ENCODE measurements around the gene ATG2B.

The ATG2B gene

DNA sequence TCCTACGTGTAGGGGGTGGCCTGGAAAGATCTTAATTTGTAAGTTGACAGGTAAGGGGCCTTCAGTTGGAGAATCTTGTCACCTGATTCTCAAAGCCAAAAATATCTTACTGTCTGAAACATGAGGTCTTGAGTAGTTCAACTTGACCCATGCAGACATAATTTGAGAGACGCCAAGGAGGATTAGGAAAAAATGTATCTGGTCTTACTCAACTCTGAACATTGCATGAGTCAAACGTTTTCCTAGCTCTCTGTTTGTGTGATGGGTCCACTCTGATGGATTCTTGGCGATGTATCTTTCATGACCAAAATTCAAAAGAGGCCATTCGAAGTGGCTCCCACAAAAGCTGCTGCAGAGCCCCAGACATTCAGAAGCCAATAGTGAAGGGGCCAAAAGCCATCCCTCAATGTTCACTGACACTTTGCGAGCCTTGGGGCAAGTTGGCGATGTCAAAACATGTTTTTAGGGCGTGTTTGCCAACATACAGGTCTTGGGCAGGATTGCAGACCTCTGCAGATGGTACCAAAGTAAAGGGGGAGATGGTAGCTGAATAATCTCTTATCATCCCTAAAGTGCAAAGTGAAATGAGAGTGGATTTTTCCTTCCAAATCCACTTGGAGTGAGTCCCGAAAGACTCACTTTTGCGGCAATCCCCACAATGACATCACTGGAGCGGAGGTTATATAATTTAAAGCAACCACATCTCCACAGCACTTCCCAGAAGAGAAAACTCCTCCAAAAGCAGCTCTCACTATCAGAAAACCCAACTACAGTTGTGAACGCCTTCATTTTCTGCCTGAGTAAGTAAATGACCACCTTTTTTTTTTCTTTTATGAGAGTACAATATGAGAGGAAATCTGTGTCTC is 107.4 kb downstream of the ATG2B start, which contains the start of gene BDKRB1:
TSS of gene BDKRB1 (plus strand) at position 710 of the 866 bp plus-strand sequence. CDS start 7,473 bp downstream, outside the sequence.
- peak within 1 kb of the TSS; percentile 22 for H3K4me3 ChIP-seq (ENCODE audit: control insufficient read depth, low read depth, low read length)
- peak; percentile 89 for DNase-seq (ENCODE audit: low read depth)
- TF ChIP-seq, protein P1, sequence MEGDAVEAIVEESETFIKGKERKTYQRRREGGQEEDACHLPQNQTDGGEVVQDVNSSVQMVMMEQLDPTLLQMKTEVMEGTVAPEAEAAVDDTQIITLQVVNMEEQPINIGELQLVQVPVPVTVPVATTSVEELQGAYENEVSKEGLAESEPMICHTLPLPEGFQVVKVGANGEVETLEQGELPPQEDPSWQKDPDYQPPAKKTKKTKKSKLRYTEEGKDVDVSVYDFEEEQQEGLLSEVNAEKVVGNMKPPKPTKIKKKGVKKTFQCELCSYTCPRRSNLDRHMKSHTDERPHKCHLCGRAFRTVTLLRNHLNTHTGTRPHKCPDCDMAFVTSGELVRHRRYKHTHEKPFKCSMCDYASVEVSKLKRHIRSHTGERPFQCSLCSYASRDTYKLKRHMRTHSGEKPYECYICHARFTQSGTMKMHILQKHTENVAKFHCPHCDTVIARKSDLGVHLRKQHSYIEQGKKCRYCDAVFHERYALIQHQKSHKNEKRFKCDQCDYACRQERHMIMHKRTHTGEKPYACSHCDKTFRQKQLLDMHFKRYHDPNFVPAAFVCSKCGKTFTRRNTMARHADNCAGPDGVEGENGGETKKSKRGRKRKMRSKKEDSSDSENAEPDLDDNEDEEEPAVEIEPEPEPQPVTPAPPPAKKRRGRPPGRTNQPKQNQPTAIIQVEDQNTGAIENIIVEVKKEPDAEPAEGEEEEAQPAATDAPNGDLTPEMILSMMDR (IDR thresholded peaks at IDR 0.05; ENCODE audit: control insufficient read depth, insufficient read depth, low read depth, low read length, missing control alignments): no peak

GRCh38 chr14:96254687-96255086 is 108.5 kb downstream of the ATG2B start:
- TF ChIP-seq, protein P1 (IDR thresholded peaks at IDR 0.05; ENCODE audit: control insufficient read depth, insufficient read depth, low read depth, low read length, missing control alignments): no peak
- H3K4me3 ChIP-seq (ENCODE audit: control insufficient read depth, low read depth, low read length): no peak overlapping the region
- DNase-seq (ENCODE audit: low read depth): no peak

DNA sequence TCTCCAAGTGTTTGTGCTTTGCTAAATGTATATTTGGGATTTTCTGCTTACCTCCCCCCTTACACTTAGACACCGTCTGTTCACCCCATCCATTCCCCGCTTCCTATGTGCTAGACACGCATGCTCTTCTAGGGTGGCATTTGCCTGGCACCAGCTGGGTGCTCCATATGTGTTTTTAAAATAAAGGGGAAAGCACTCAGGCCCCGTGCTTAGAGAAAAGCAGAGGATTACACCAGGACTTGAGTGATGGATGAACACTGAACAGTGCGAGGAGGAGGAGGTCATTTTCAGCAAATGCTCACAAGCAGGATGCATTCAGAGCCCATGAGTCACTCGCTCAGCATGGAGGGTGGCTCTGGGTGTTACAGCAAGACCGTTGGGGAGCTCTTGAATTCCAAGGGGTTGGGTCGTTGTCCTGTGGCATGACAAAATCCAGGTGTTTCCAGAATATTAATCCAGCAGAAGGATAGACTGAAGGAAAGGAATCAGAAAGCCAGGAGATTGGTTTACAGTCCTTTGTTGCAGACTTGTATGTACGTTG is 110.1 kb downstream of the ATG2B start:
- DNase-seq (ENCODE audit: low read depth): peak; percentile 75
- H3K4me3 ChIP-seq (ENCODE audit: control insufficient read depth, low read depth, low read length): no peak overlapping the region
- TF ChIP-seq, protein P1 (IDR thresholded peaks at IDR 0.05; ENCODE audit: control insufficient read depth, insufficient read depth, low read depth, low read length, missing control alignments): no peak

DNA sequence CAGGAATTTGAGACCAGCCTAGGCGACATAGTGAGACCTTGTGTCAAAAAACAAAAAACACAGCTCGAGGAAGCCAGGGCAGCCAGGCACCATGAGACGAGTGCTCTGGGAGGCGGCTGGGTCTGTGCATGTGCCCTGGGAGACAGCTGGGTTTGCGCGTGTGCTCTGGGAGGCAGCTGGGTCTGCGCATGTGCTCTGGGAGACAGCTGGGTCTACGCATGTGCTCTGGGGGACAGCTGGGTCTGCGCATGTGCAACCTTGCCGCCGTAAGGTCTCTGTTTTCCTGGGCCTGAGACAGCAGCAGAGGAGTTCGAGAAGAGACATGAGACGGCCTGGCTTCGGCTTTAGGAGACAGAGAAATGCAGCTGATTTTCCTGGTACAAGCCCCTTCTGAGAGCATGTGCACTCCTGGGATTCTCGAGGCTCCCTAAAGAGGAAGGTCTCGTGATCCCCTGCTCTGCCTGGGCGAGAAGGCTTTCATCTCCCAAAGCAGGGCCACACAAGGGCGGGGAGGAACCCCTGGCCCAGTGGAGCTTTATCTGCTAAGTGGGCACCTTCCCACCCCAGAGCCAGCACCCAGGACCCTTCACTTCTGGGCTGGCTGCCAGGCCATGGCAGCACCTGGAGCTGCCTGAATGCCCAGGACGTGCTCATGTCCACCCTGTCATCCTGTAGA is 110.7 kb downstream of the ATG2B start:
- TF ChIP-seq, protein P1 (IDR thresholded peaks at IDR 0.05; ENCODE audit: control insufficient read depth, insufficient read depth, low read depth, low read length, missing control alignments): no peak
- no peak for DNase-seq (ENCODE audit: low read depth)
- no peak overlapping the region for H3K4me3 ChIP-seq (ENCODE audit: control insufficient read depth, low read depth, low read length)

DNA sequence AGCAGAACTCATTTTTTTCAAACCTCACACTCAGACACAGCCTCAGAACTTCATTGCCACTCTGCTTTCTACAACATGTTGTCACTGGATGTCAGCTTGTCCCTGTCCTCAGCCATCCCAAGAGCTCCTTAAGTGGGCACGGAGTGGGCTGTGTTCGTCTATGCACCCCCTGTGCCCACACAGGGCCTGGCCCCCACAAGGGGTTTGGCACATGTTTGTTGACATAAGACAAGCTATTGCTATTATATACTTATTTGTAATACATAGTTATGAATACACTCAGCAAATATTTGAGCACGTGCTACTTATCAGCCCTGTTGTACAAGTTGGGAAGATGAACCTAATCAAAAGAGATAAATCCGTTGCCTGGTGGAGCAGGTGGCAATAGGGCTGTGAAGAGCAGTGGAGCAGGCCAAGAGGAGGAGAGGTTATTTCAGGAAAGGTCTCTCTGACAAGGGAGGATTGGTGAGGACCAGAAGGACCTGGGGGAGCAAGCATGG is 111.4 kb downstream of the ATG2B start:
- DNase-seq (ENCODE audit: low read depth): no peak
- TF ChIP-seq, protein P1 (IDR thresholded peaks at IDR 0.05; ENCODE audit: control insufficient read depth, insufficient read depth, low read depth, low read length, missing control alignments): no peak
- no peak overlapping the region for H3K4me3 ChIP-seq (ENCODE audit: control insufficient read depth, low read depth, low read length)

DNA sequence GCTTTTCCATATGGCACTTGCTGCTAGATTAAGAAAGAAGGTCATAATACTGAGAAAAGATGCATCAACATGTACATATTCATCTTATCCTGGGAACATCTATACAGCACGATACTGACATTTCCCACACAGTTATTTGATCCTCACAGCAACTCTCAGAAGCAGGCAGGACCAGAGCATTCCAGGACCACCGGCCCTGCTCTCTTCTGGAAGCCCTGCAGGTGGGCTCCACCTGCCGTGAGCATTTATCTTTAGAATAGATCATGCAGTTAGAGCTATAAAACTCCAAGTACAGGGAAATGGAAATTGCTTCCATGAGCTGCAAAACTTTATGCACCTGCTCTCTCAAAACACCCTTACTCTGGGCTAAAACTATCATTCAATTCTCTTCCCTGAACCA is 112.7 kb downstream of the ATG2B start:
- H3K4me3 ChIP-seq (ENCODE audit: control insufficient read depth, low read depth, low read length): no peak overlapping the region
- no peak for DNase-seq (ENCODE audit: low read depth)
- TF ChIP-seq, protein P1 (IDR thresholded peaks at IDR 0.05; ENCODE audit: control insufficient read depth, insufficient read depth, low read depth, low read length, missing control alignments): no peak
